ENCODE results near the gene UBA5.

GRCh38 chr3:132710311-132710710 is 50.2 kb downstream of the UBA5 start:
- TF ChIP-seq EZH2phosphoT487 (IDR thresholded peaks at IDR 0.05; ENCODE audit: low read length), result no peak
- no peak for TF ChIP-seq CTCF (IDR thresholded peaks at IDR 0.05; ENCODE audit: low read length)
- no peak for TF ChIP-seq EZH2 (optimal IDR thresholded peaks at IDR 0.05; ENCODE audit: low read depth, low read length)
